ENCODE results near the gene GATA6. TPM values are rescaled to one million over a fixed set of nuclear protein-coding genes. Genes with fewer than 3 reads are reported as not detected.
"Not testable (repeated sequence)": the region's sequence is repeated elsewhere in the genome, so short reads cannot be mapped to it uniquely, and the experiment has no call there.

Gene GATA6
- total RNA-seq, 2 donors from 2014 or later = 52.7 to 61.3 TPM

- intact Hi-C loops (cut with DNase I) = no loop called here
- H3K4me3 ChIP-seq = no peak overlapping the region
- H3K4me1 ChIP-seq = peaks cover 4% of the 10 kb centered on the region
- H3K27me3 ChIP-seq = no peaks in the 10 kb centered on the region
- no peak overlapping the region for H3K9ac ChIP-seq (ENCODE audit: low read depth in 2 of 2, low read length in 2 of 2)
- no peak for TF ChIP-seq CTCF (IDR thresholded peaks at IDR 0.05)
- H3K9me3 ChIP-seq = no peaks in the 10 kb centered on the region
- H3K27ac ChIP-seq = no peak overlapping the region
- DNase-seq = no peak
- no peaks in the 10 kb centered on the region for H3K36me3 ChIP-seq
Observed at GRCh38 chr18:22195052-22195451, 25.7 kb downstream of the GATA6 start.

- H3K4me3 ChIP-seq; H3K36me3 ChIP-seq; H3K27ac ChIP-seq; H3K4me1 ChIP-seq; intact Hi-C loops (cut with DNase I); H3K9me3 ChIP-seq; H3K27me3 ChIP-seq; DNase-seq: not testable (repeated sequence)
- peak overlapping the region in 1 of 2 donors; percentile 40 for H3K9ac ChIP-seq (ENCODE audit: low read depth in 2 of 2, low read length in 2 of 2)
Observed at GRCh38 chr18:22196943-22197342, 27.6 kb downstream of the GATA6 start.

GRCh38 chr18:22197668-22198067 is 28.3 kb downstream of the GATA6 start:
- Histone ChIP-seq H3K4me1 (peaks cover 4% of the 10 kb centered on the region), H3K27ac (no peak overlapping the region)

GRCh38 chr18:22198163-22198562 is 28.8 kb downstream of the GATA6 start:
- no peak overlapping the region for H3K9ac ChIP-seq (ENCODE audit: low read depth in 2 of 2, low read length in 2 of 2)

More at GRCh38 chr18:22197668-22198067, 28.3 kb downstream of the GATA6 start:
- intact Hi-C loops (cut with DNase I) = no loop called here
- no peaks in the 10 kb centered on the region for H3K9me3 ChIP-seq
- peak overlapping the region in 1 of 2 donors; percentile 40 for H3K9ac ChIP-seq (ENCODE audit: low read depth in 2 of 2, low read length in 2 of 2)
- TF ChIP-seq CTCF (IDR thresholded peaks at IDR 0.05) = no peak
- DNase-seq = no peak
- H3K27me3 ChIP-seq = no peaks in the 10 kb centered on the region
- H3K36me3 ChIP-seq = no peaks in the 10 kb centered on the region
- no peak overlapping the region for H3K4me3 ChIP-seq

GRCh38 chr18:22199005-22199404 is 29.6 kb downstream of the GATA6 start:
- no peak overlapping the region for H3K27ac ChIP-seq
- H3K9me3 ChIP-seq = no peaks in the 10 kb centered on the region
- no peak overlapping the region for H3K4me3 ChIP-seq
- no peaks in the 10 kb centered on the region for H3K36me3 ChIP-seq
- intact Hi-C loops (cut with DNase I) = no loop called here
- no peak for TF ChIP-seq CTCF (IDR thresholded peaks at IDR 0.05)
- no peaks in the 10 kb centered on the region for H3K27me3 ChIP-seq
- H3K4me1 ChIP-seq = peaks cover 4% of the 10 kb centered on the region
- no peak for DNase-seq
- no peak overlapping the region for H3K9ac ChIP-seq (ENCODE audit: low read depth in 2 of 2, low read length in 2 of 2)

More at GRCh38 chr18:22198163-22198562, 28.8 kb downstream of the GATA6 start:
- Histone ChIP-seq H3K27me3 (no peaks in the 10 kb centered on the region), H3K4me3 (no peak overlapping the region), H3K27ac (no peak overlapping the region), H3K9me3 (no peaks in the 10 kb centered on the region), H3K4me1 (peaks cover 4% of the 10 kb centered on the region), H3K36me3 (no peaks in the 10 kb centered on the region)
- DNase-seq = no peak
- intact Hi-C loops (cut with DNase I) = no loop called here
- TF ChIP-seq CTCF (IDR thresholded peaks at IDR 0.05) = no peak

GRCh38 chr18:22200611-22201225 is 31.3 kb downstream of the GATA6 start:
- no peaks in the 10 kb centered on the region for H3K27me3 ChIP-seq
- H3K9me3 ChIP-seq = no peaks in the 10 kb centered on the region
- H3K27ac ChIP-seq = no peak overlapping the region
- no peak overlapping the region for H3K9ac ChIP-seq (ENCODE audit: low read depth in 2 of 2, low read length in 2 of 2)
- no peak for DNase-seq
- H3K4me3 ChIP-seq = no peak overlapping the region
- H3K4me1 ChIP-seq = no peaks in the 10 kb centered on the region
- intact Hi-C loops (cut with DNase I) = no loop called here
- no peaks in the 10 kb centered on the region for H3K36me3 ChIP-seq
- no peak for TF ChIP-seq CTCF (IDR thresholded peaks at IDR 0.05)

Measured in colonic mucosa (tissue), 4 donors.